Measurements from ENCODE around the gene ZBTB3. TPM values are rescaled to one million over a fixed set of nuclear protein-coding genes. Genes with fewer than 3 reads are reported as not detected.
A peak's percentile ranks its signal among the peaks of the same experiment; 100 is the strongest.

The ZBTB3 gene
- total RNA-seq, result 11.5 TPM

DNA sequence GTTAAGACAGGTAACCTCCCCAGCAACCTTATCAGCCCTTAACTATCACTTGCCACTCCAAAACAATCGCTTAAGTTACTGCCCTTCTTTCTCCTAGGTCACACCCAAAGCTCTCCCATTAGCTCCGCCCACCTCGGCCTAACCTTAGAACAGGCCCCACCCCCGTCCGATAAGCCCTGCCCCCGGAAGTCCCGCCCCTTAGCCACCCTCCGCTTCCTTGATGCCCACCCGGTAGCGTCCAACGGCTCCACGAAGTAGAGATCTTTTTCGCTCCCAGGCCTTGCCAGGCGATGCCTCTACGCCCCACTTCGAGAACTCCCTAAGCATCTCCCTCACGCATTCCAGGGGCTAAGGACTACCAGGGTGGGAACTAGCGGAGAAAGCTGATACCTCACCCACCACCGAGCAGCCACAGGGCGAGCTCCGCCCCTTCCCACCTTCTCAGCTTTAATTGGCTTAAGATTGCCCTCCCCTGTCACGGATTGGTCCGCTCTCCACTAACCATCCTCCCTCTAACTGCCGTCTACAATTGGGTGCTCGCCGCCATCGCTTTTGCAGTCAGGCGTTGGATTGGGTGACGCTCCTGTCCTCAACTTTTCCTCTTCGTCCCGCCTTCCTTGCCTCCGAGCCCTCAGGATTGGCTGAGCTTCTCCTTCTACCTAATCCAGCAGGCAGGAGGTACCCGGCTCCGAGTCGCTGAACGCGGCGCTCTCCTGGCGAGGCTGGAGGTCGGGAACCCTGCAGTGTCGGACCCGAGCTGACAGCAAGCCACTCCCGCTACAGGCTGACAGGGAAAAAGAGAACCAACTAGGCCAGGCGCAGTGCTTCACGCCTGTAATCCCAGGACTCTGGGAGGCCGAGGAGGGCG lies at the start of gene ZBTB3:
Gene ZBTB3, minus strand, starts transcription at position 425 of the 868 bp plus-strand sequence. CDS start 496 bp downstream, outside the sequence.
- H3K4me3 ChIP-seq (ENCODE audit: low read length in 3 of 3), result peak within 1 kb of the TSS; percentile 93 to 99 (median 95)
- H3K9ac ChIP-seq (ENCODE audit: low read depth in 1 of 3, low read length in 3 of 3), result peak within 1 kb of the TSS; percentile 84 to 99 (median 93)
- H3K27ac ChIP-seq (ENCODE audit: low read depth, low read length), result peak within 1 kb of the TSS; percentile 89
- H3K4me1 ChIP-seq (ENCODE audit: control insufficient read depth in 3 of 3, insufficient read depth in 3 of 3, low read length in 3 of 3), result peaks cover 15 to 24% (median 17%) of the 10 kb centered on the region in 3 donors
- H3K9me3 ChIP-seq (ENCODE audit: control insufficient read depth in 3 of 3, low read length in 3 of 3), result no peaks in the 10 kb centered on the region
- H3K36me3 ChIP-seq (ENCODE audit: control insufficient read depth in 3 of 3, insufficient read depth in 3 of 3, low read length in 3 of 3), result peaks cover 9 to 14% (median 13%) of the 10 kb centered on the region in 3 donors
- no peaks in the 10 kb centered on the region for H3K27me3 ChIP-seq (ENCODE audit: control insufficient read depth in 3 of 3, insufficient read depth in 3 of 3, low read length in 3 of 3)

DNA sequence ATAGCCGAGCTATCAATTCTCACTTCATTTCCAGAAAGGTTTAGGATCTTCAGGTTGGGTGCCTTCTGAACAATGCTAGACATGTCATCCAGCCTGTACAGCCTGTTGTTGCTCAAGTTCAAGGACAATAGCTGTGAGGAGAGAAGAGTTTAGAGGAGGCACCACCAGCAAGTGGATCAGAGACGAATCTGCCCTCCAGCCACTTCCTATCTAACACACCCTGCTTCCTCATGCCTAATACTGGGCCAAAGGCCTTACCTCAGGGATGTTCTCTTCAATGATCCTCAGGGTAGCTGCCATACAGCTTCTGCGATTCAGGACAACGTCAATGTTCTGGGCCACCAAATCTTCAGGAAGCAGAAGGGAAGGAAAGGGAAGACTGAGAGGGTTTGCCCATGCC lies 47.1 kb upstream of the ZBTB3 start:
- Histone ChIP-seq H3K4me1 (ENCODE audit: control insufficient read depth in 3 of 3, insufficient read depth in 3 of 3, low read length in 3 of 3) (peaks cover 12 to 18% (median 18%) of the 10 kb centered on the region in 3 donors), H3K27me3 (ENCODE audit: control insufficient read depth in 3 of 3, insufficient read depth in 3 of 3, low read length in 3 of 3) (no peaks in the 10 kb centered on the region), H3K9ac (ENCODE audit: low read depth in 1 of 3, low read length in 3 of 3) (no peak overlapping the region), H3K27ac (ENCODE audit: low read depth, low read length) (no peak overlapping the region), H3K4me3 (ENCODE audit: low read length in 3 of 3) (no peak overlapping the region), H3K9me3 (ENCODE audit: control insufficient read depth in 3 of 3, low read length in 3 of 3) (no peaks in the 10 kb centered on the region), H3K36me3 (ENCODE audit: control insufficient read depth in 3 of 3, insufficient read depth in 3 of 3, low read length in 3 of 3) (peaks cover 66 to 73% (median 66%) of the 10 kb centered on the region in 3 donors)

DNA sequence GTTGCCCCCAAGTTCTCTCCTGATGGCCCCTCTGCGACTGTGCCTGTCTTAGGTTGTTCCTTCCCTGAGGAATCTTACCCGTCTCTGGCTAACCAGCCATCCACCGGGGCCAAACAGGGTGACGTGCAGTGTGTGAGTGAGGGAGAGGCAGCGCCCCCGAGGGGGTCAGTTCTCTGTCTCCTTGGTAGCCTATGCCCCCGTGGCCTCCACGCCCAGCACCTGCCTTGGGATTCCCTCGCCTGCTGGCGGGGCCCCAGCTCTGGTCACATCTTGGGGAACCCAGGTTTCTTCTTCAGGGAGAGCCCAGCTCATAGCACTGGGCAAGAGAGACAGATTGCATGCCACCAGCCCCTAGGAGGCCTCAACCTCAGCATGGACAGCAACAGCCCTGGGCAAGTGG lies 45.5 kb upstream of the ZBTB3 start:
- Histone ChIP-seq H3K27me3 (ENCODE audit: control insufficient read depth in 3 of 3, insufficient read depth in 3 of 3, low read length in 3 of 3) (no peaks in the 10 kb centered on the region), H3K9me3 (ENCODE audit: control insufficient read depth in 3 of 3, low read length in 3 of 3) (no peaks in the 10 kb centered on the region)

DNA sequence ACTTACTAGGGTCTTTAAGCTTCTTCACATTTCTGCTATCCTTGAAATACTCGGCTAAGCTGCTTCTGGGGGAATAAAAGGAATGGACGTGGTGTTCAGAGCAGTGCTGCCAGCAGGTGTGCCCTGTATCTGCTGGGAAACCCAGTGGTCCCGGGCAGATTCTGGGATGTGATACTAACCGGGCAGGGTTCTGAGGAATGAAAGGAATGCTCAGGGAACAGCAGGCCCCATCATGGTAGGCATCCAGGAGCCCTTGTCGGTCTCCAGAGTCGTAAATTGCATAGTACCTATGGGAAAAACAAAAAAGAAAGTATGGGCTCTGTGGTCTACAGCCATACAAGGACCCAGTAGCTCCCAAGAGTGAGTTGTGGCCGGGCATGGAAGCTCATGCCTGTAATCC lies 42.3 kb upstream of the ZBTB3 start:
- Histone ChIP-seq H3K9ac (ENCODE audit: low read depth in 1 of 3, low read length in 3 of 3) (no peak overlapping the region), H3K4me1 (ENCODE audit: control insufficient read depth in 3 of 3, insufficient read depth in 3 of 3, low read length in 3 of 3) (peaks cover 9 to 12% (median 12%) of the 10 kb centered on the region in 3 donors), H3K36me3 (ENCODE audit: control insufficient read depth in 3 of 3, insufficient read depth in 3 of 3, low read length in 3 of 3) (peaks cover 73 to 83% (median 77%) of the 10 kb centered on the region in 3 donors), H3K27ac (ENCODE audit: low read depth, low read length) (no peak overlapping the region), H3K9me3 (ENCODE audit: control insufficient read depth in 3 of 3, low read length in 3 of 3) (no peaks in the 10 kb centered on the region), H3K4me3 (ENCODE audit: low read length in 3 of 3) (no peak overlapping the region), H3K27me3 (ENCODE audit: control insufficient read depth in 3 of 3, insufficient read depth in 3 of 3, low read length in 3 of 3) (no peaks in the 10 kb centered on the region)

More for the DNA sequence above, 45.5 kb upstream of the ZBTB3 start:
- Histone ChIP-seq H3K4me3 (ENCODE audit: low read length in 3 of 3) (no peak overlapping the region), H3K9ac (ENCODE audit: low read depth in 1 of 3, low read length in 3 of 3) (peak overlapping the region in 1 of 3 donors; percentile 25), H3K4me1 (ENCODE audit: control insufficient read depth in 3 of 3, insufficient read depth in 3 of 3, low read length in 3 of 3) (peaks cover 10 to 13% (median 13%) of the 10 kb centered on the region in 3 donors), H3K36me3 (ENCODE audit: control insufficient read depth in 3 of 3, insufficient read depth in 3 of 3, low read length in 3 of 3) (peaks cover 78 to 87% (median 81%) of the 10 kb centered on the region in 3 donors), H3K27ac (ENCODE audit: low read depth, low read length) (no peak overlapping the region)

DNA sequence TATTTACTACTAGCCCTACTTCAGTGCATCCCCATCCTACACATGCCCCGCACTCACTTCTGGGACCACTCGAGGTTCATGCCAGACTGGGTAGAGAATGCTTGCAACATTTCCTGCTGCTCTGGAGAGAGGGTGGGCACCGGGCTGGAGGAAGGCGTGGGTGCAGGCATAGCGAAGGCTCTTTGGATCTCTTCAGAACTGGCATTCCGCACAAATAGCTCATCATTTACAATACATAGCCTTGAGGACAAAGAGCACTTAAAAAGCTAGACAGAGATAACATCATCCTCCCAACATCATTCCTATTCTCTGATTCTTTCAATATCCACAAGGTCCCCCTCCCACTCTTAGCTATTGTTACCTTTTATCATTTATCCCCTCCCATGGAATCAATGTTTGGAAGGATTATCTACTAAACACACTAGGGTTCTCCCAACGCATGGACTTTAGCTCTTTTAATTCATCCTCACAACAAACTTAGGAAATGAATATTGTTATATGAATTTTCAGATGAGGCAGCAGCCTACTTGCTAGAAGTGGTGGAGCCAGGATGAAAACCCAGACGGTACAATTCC lies 40.3 kb upstream of the ZBTB3 start:
- Histone ChIP-seq H3K27ac (ENCODE audit: low read depth, low read length) (no peak overlapping the region), H3K36me3 (ENCODE audit: control insufficient read depth in 3 of 3, insufficient read depth in 3 of 3, low read length in 3 of 3) (peaks cover 60 to 73% (median 73%) of the 10 kb centered on the region in 3 donors), H3K27me3 (ENCODE audit: control insufficient read depth in 3 of 3, insufficient read depth in 3 of 3, low read length in 3 of 3) (no peaks in the 10 kb centered on the region), H3K9ac (ENCODE audit: low read depth in 1 of 3, low read length in 3 of 3) (no peak overlapping the region), H3K4me1 (ENCODE audit: control insufficient read depth in 3 of 3, insufficient read depth in 3 of 3, low read length in 3 of 3) (peaks cover 15 to 31% (median 28%) of the 10 kb centered on the region in 3 donors), H3K4me3 (ENCODE audit: low read length in 3 of 3) (no peak overlapping the region), H3K9me3 (ENCODE audit: control insufficient read depth in 3 of 3, low read length in 3 of 3) (no peaks in the 10 kb centered on the region)

DNA sequence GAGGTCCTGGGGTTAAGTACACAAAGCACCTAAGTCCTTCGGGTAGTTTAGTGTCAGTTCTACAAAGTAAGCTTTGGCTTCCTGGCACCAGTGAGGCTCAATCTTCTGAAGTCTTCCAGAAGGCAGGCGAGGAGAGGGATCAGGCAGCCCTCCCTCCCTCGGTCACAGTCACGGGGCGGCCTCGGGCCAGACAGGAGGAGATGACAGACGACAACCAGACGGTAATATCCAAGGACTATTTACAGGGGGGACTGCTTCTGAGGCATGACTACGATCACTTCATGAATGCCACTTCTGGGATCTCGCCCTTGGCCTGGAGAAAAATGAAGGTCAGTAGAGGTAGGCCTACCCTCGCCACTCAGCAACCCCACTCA lies 38.2 kb upstream of the ZBTB3 start:
- Histone ChIP-seq H3K4me3 (ENCODE audit: low read length in 3 of 3) (peak overlapping the region; percentile 85 to 94 (median 91)), H3K36me3 (ENCODE audit: control insufficient read depth in 3 of 3, insufficient read depth in 3 of 3, low read length in 3 of 3) (peaks cover 52 to 62% (median 59%) of the 10 kb centered on the region in 3 donors), H3K9ac (ENCODE audit: low read depth in 1 of 3, low read length in 3 of 3) (peak overlapping the region; percentile 43 to 97 (median 87)), H3K27ac (ENCODE audit: low read depth, low read length) (peak overlapping the region; percentile 37), H3K27me3 (ENCODE audit: control insufficient read depth in 3 of 3, insufficient read depth in 3 of 3, low read length in 3 of 3) (no peaks in the 10 kb centered on the region), H3K9me3 (ENCODE audit: control insufficient read depth in 3 of 3, low read length in 3 of 3) (no peaks in the 10 kb centered on the region), H3K4me1 (ENCODE audit: control insufficient read depth in 3 of 3, insufficient read depth in 3 of 3, low read length in 3 of 3) (peaks cover 29 to 51% (median 36%) of the 10 kb centered on the region in 3 donors)

DNA sequence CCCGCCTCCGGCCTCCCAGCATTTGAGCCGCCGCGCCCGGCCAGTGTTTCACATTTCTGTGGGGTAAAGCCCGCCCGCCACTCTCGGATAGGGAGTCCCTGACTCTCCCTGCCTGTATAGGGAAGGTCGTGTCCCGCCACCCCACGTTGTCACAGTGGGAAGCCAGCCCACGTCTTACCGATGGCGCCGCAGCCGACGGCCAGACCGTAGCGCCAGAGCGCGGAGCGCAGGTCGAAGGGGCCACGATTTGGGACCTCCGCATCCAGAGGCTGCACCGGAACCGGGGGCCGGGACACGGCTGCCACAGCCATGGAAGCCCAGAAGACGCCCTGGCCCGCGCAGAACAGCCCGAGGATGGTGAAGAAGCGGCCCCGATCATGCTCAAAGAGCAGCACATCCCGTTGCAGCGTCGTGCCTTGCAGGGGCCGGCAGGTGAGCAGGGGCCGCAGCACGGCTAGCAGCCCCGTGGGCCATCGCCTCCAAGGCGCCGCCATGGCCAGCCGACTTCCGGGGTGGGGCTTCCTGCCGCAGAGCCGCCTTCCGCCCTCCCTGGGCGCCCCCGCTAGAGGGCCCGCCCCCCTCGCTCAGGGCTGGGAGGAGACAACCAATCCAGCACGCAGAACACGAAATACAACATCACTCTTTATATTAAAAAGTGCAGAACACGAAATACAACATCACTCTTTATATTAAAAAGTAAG lies 37.7 kb upstream of the ZBTB3 start, which contains the start of gene TMEM223:
Gene TMEM223, minus strand, starts transcription at position 506 of the 701 bp plus-strand sequence. Its CDS starts 12 bp downstream, at position 494.
- Histone ChIP-seq H3K4me3 (ENCODE audit: low read length in 3 of 3) (peak within 1 kb of the TSS; percentile 85 to 94 (median 91)), H3K4me1 (ENCODE audit: control insufficient read depth in 3 of 3, insufficient read depth in 3 of 3, low read length in 3 of 3) (peaks cover 29 to 52% (median 36%) of the 10 kb centered on the region in 3 donors), H3K27me3 (ENCODE audit: control insufficient read depth in 3 of 3, insufficient read depth in 3 of 3, low read length in 3 of 3) (no peaks in the 10 kb centered on the region), H3K9ac (ENCODE audit: low read depth in 1 of 3, low read length in 3 of 3) (peak within 1 kb of the TSS; percentile 85 to 97 (median 87)), H3K36me3 (ENCODE audit: control insufficient read depth in 3 of 3, insufficient read depth in 3 of 3, low read length in 3 of 3) (peaks cover 49 to 57% (median 54%) of the 10 kb centered on the region in 3 donors), H3K9me3 (ENCODE audit: control insufficient read depth in 3 of 3, low read length in 3 of 3) (no peaks in the 10 kb centered on the region), H3K27ac (ENCODE audit: low read depth, low read length) (peak within 1 kb of the TSS; percentile 75)

DNA sequence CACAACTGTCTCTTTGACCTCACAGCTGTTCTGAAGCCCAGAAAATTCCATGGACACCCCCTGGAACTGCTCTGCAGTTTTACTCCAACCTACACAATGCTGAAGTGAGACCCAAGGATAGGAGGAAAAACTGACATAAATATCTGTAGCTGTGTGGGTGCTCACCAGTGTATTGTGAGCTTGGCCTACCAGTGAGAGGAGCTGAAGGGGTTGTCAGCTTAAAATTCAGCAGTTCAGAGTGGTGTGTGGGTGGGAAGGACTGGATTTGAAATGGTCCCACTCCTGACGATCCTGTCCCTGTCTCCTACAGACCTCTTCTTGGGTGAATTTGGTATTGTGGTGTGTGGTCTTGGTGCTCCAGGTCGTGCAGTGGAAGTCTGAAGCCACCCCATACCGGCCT lies 35.6 kb upstream of the ZBTB3 start:
- Histone ChIP-seq H3K4me1 (ENCODE audit: control insufficient read depth in 3 of 3, insufficient read depth in 3 of 3, low read length in 3 of 3) (peaks cover 38 to 64% (median 44%) of the 10 kb centered on the region in 3 donors), H3K27ac (ENCODE audit: low read depth, low read length) (no peak overlapping the region), H3K36me3 (ENCODE audit: control insufficient read depth in 3 of 3, insufficient read depth in 3 of 3, low read length in 3 of 3) (peaks cover 31 to 38% (median 34%) of the 10 kb centered on the region in 3 donors)

DNA sequence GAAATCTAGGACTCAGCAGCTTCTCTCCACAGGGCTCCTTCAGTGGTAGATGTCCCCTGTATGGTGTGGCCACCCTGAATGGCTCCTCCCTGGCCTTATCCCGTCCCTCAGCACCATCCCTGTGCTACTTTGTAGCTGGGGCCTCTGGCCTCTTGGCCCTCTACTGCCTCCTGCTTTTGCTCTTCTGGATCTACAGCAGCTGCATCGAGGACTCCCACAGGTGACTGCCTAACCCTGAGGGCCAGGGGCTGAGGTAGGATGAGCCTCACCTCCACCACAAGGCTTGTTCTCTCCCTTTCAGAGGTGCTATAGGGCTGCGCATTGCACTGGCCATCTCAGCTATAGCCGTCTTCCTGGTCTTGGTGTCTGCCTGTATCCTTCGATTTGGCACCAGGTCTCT lies 35.0 kb upstream of the ZBTB3 start:
- no peak overlapping the region for H3K27ac ChIP-seq (ENCODE audit: low read depth, low read length)
- peaks cover 38 to 64% (median 44%) of the 10 kb centered on the region in 3 donors for H3K4me1 ChIP-seq (ENCODE audit: control insufficient read depth in 3 of 3, insufficient read depth in 3 of 3, low read length in 3 of 3)
- H3K9me3 ChIP-seq (ENCODE audit: control insufficient read depth in 3 of 3, low read length in 3 of 3), result no peaks in the 10 kb centered on the region
- peak overlapping the region in 1 of 3 donors; percentile 45 for H3K9ac ChIP-seq (ENCODE audit: low read depth in 1 of 3, low read length in 3 of 3)
- peaks cover 25 to 32% (median 29%) of the 10 kb centered on the region in 3 donors for H3K36me3 ChIP-seq (ENCODE audit: control insufficient read depth in 3 of 3, insufficient read depth in 3 of 3, low read length in 3 of 3)
- no peaks in the 10 kb centered on the region for H3K27me3 ChIP-seq (ENCODE audit: control insufficient read depth in 3 of 3, insufficient read depth in 3 of 3, low read length in 3 of 3)
- H3K4me3 ChIP-seq (ENCODE audit: low read length in 3 of 3), result peak overlapping the region in 2 of 3 donors; percentile 13 to 15

More for the DNA sequence above, 35.6 kb upstream of the ZBTB3 start:
- H3K4me3 ChIP-seq (ENCODE audit: low read length in 3 of 3), result no peak overlapping the region
- H3K9ac ChIP-seq (ENCODE audit: low read depth in 1 of 3, low read length in 3 of 3), result no peak overlapping the region
- H3K27me3 ChIP-seq (ENCODE audit: control insufficient read depth in 3 of 3, insufficient read depth in 3 of 3, low read length in 3 of 3), result no peaks in the 10 kb centered on the region
- H3K9me3 ChIP-seq (ENCODE audit: control insufficient read depth in 3 of 3, low read length in 3 of 3), result no peaks in the 10 kb centered on the region
